Keratinocyte (primary cell): ENCODE measurements around the gene APOB.

Experiments
- CTCF ChIP-seq, 3 experiments: IDR thresholded peaks in 1 of 3; conservative IDR thresholded peaks in 1 of 3; optimal IDR thresholded peaks in 1 of 3; 2 replicates in 2 of 3; 3 replicates in 1 of 3; pipeline versions ENCODE3 to v1.5.1; 2011; ENCODE audit warnings: low read length in 3 of 3, mild to moderate bottlenecking in 3 of 3, moderate library complexity in 2 of 3, control low read depth in 1 of 3, inconsistent platforms in 1 of 3; ENCODE audit not compliant: insufficient read depth in 2 of 3; ENCODE audit errors: extremely low read depth in 1 of 3
- EZH2 ChIP-seq: IDR thresholded peaks from one replicate; pipeline ENCODE4 v1.6.1; 2012; ENCODE audit warnings: inconsistent platforms, mild to moderate bottlenecking, low read length, moderate library complexity

DNA sequence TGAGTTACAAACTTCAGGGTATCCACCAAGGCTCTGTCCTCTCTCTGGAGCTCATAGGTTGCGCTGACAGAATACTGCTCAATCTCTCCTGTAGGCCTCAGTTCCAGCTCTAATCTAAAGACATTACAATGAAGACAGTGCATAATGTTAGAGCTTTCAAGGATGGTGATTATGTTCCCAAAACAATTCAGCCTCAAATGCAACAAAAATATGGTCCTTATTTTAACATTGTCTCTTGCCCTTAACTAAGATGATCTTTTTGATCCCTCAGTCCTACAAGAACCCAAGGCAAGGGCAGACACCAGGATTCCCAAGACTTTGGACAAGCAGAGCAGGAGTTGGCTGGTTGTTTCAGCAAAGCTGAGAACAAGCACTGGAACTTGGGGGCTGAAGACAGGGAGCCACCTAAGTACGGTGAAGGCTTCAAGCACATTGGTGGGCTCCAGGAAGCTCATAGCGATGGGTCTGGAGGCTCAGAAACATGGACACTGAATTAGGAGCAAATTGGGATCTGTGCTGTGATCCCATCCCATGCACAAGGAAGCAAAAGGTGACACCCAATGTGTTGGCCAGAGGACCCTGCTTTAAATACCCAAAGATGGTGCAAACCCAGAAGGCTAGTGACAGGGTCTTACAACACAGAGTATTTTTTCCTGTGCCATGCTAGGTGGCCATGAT lies 24.7 kb downstream of the APOB start:
- no peak for TF ChIP-seq CTCF (optimal IDR thresholded peaks at IDR 0.05 in 1 of 3, IDR thresholded peaks at IDR 0.05 in 1 of 3, conservative IDR thresholded peaks at IDR 0.05 in 1 of 3; ENCODE audit: extremely low read depth in 1 of 3, insufficient read depth in 2 of 3, low read length in 3 of 3)
- TF ChIP-seq EZH2, result no peak
